GM23248 (cell line): ENCODE data around the gene LYRM4.

Experiments
- EZH2 ChIP-seq: fragments of 200-600 bp; sonication (generic); IDR thresholded peaks from 2 replicates; pipeline ENCODE4 v1.6.1; 2018; ENCODE audit warnings: antibody characterized with exemption, mild to moderate bottlenecking; ENCODE audit not compliant: insufficient read depth, poor library complexity, severe bottlenecking
- EZH2phosphoT487 ChIP-seq: fragments of 200-600 bp; sonication (generic); IDR thresholded peaks from 2 replicates; pipeline ENCODE4 v1.6.1; 2018; ENCODE audit warnings: antibody characterized with exemption, moderate library complexity, mild to moderate bottlenecking, low read depth; ENCODE audit not compliant: insufficient read depth

- TF ChIP-seq EZH2 (no peak), EZH2phosphoT487 (no peak)
Observed at GRCh38 chr6:5071216-5071615, 189.5 kb downstream of the LYRM4 start.
